ENCODE measurements around the gene FOSL1. TPM values are rescaled to one million over a fixed set of nuclear protein-coding genes. Genes with fewer than 3 reads are reported as not detected.

Gene FOSL1
- total and polyA plus RNA-seq, 2 donors (not counting 1 experiment from before 2014, with no cell fraction given) = 3.5 to 8.8 TPM

DNA sequence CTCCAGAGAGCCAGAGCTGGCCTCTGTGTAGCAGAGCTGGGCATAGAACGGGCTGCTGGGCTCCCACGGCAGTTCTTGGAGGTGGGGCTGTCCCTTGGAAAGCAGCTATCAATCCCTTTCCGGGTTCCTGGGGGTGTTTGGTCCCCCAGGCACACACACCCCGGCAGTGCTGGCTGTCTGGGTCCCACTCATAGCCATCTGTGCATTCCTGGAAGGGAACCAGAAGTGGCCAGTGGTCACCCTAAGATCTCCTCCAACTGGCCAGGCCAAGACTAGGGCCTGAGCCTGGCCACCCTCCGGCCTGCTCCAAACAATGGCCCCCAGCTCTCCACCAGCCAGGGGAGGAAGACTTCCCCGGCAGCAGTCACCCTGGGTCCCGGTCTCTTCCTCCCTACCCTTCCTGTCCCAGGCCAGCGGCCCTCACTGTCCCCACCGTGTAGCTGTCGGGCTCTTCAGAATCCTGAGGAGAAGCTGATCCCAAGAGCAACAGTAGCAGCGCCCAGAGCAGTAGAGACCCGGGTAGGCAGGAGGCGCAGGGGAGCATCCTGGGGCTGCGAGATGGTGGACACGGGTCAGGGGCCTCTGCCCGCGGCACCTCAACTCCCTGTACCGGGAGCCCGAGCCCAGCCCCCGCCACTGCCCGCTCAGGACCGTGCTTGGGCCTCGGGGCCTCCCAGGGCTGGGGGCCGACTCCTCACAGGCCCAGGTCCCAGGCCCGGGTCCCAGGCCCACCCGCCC, 28.2 kb downstream of the FOSL1 start:
- peaks cover 23% of the 10 kb centered on the region for H3K4me1 ChIP-seq (ENCODE audit: control insufficient read depth, extremely low read depth, insufficient read depth, low read length)
- H3K27me3 ChIP-seq (ENCODE audit: control insufficient read depth, insufficient read depth, low read length) = no peaks in the 10 kb centered on the region
- H3K36me3 ChIP-seq (ENCODE audit: control insufficient read depth, insufficient read depth, low read length) = peaks cover 23% of the 10 kb centered on the region
- peak overlapping the region; percentile 82 for H3K9ac ChIP-seq (ENCODE audit: insufficient read depth, low read length)
- peaks cover 30% of the 10 kb centered on the region for H3K79me2 ChIP-seq (ENCODE audit: control insufficient read depth, insufficient read depth, low read length)
- no peak for TF ChIP-seq EZH2 (IDR thresholded peaks at IDR 0.05; ENCODE audit: low read length, missing control alignments)
- TF ChIP-seq, protein P1, sequence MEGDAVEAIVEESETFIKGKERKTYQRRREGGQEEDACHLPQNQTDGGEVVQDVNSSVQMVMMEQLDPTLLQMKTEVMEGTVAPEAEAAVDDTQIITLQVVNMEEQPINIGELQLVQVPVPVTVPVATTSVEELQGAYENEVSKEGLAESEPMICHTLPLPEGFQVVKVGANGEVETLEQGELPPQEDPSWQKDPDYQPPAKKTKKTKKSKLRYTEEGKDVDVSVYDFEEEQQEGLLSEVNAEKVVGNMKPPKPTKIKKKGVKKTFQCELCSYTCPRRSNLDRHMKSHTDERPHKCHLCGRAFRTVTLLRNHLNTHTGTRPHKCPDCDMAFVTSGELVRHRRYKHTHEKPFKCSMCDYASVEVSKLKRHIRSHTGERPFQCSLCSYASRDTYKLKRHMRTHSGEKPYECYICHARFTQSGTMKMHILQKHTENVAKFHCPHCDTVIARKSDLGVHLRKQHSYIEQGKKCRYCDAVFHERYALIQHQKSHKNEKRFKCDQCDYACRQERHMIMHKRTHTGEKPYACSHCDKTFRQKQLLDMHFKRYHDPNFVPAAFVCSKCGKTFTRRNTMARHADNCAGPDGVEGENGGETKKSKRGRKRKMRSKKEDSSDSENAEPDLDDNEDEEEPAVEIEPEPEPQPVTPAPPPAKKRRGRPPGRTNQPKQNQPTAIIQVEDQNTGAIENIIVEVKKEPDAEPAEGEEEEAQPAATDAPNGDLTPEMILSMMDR (conservative IDR thresholded peaks at IDR 0.05 in 1 of 2, IDR thresholded peaks at IDR 0.05 in 1 of 2; ENCODE audit: low read depth in 1 of 2, low read length in 2 of 2) = peak; percentile 21 to 22
- peak; percentile 21 to 41 for DNase-seq (ENCODE audit: low read depth in 2 of 2)
- no peaks in the 10 kb centered on the region for H3K9me3 ChIP-seq (ENCODE audit: control insufficient read depth, insufficient read depth, low read depth, low read length)
- peak overlapping the region; percentile 88 for H3K27ac ChIP-seq (ENCODE audit: insufficient read depth, low read length)
- peak overlapping the region; percentile 96 for H3K4me2 ChIP-seq (ENCODE audit: extremely low read depth, insufficient read depth, low read length)
- H2AFZ ChIP-seq (ENCODE audit: low read length) = no peak overlapping the region
- H4K20me1 ChIP-seq (ENCODE audit: control insufficient read depth, extremely low read depth, insufficient read depth, low read length) = no peaks in the 10 kb centered on the region
- H3K4me3 ChIP-seq (replicated peaks in 1 of 4; ENCODE audit: control extremely low read depth in 1 of 4, insufficient read depth in 1 of 4, low read depth in 3 of 4, low read length in 4 of 4) = peak overlapping the region; percentile 64 to 81 (median 76)

DNA sequence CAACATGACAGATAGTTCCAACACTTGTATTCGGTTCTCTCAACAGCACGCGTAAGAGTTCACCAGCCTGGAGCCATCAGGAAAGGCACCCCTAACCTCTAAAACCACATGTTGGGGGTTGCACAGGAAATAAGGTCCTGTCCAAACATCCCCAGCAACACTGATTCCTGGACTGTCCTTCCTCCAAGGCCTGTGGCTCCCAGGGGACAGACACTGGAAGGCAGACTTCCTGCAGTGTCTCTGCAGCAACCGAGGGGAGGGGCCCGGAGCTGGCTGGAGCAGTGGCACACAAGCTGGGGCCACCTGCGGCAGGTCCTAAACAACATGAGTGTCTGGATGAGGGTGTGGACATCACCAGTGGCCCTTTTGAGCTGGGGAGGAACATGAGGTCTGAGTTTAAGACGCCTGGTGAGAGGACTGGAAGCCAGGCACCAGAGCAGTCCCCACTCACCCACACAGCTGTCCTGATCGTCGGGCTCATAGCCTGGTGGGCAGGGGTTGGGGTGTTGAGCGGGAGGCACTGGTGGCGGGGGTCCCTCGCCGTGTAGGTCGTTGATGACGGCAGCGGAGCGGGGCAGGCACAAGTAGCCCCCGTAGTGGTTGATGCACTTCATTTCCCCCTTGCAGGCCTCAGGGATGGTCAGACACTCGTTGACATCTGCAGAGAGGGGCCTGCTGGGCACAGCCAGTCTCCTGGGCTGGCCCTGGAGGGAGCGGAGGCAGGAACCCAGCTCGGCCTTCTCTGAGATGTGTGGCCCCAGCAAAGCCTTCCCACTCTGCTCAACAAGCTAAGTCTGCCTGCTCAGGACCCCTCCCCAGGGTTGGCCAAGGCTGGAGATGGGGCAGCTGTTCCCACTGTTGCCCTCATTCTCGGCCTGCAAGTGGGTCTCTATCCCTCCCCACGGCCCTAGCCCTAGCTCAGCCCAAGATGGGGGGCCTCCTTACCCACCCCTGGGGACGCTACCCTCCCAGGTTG, 29.2 kb downstream of the FOSL1 start:
- Histone ChIP-seq H3K9me3 (ENCODE audit: control insufficient read depth, insufficient read depth, low read depth, low read length) (no peaks in the 10 kb centered on the region), H2AFZ (ENCODE audit: low read length) (no peak overlapping the region), H4K20me1 (ENCODE audit: control insufficient read depth, extremely low read depth, insufficient read depth, low read length) (no peaks in the 10 kb centered on the region), H3K27me3 (ENCODE audit: control insufficient read depth, insufficient read depth, low read length) (no peaks in the 10 kb centered on the region), H3K27ac (ENCODE audit: insufficient read depth, low read length) (peak overlapping the region; percentile 88), H3K4me1 (ENCODE audit: control insufficient read depth, extremely low read depth, insufficient read depth, low read length) (peaks cover 23% of the 10 kb centered on the region), H3K79me2 (ENCODE audit: control insufficient read depth, insufficient read depth, low read length) (peaks cover 30% of the 10 kb centered on the region), H3K4me3 (replicated peaks in 1 of 4; ENCODE audit: control extremely low read depth in 1 of 4, insufficient read depth in 1 of 4, low read depth in 3 of 4, low read length in 4 of 4) (peak overlapping the region; percentile 64 to 81 (median 76)), H3K36me3 (ENCODE audit: control insufficient read depth, insufficient read depth, low read length) (peaks cover 29% of the 10 kb centered on the region), H3K9ac (ENCODE audit: insufficient read depth, low read length) (peak overlapping the region; percentile 82), H3K4me2 (ENCODE audit: extremely low read depth, insufficient read depth, low read length) (peak overlapping the region; percentile 96)
- DNase-seq (ENCODE audit: low read depth in 2 of 2) = no peak
- TF ChIP-seq EZH2 (IDR thresholded peaks at IDR 0.05; ENCODE audit: low read length, missing control alignments) = no peak
- TF ChIP-seq, protein P1 (conservative IDR thresholded peaks at IDR 0.05 in 1 of 2, IDR thresholded peaks at IDR 0.05 in 1 of 2; ENCODE audit: low read depth in 1 of 2, low read length in 2 of 2) = no peak

DNA sequence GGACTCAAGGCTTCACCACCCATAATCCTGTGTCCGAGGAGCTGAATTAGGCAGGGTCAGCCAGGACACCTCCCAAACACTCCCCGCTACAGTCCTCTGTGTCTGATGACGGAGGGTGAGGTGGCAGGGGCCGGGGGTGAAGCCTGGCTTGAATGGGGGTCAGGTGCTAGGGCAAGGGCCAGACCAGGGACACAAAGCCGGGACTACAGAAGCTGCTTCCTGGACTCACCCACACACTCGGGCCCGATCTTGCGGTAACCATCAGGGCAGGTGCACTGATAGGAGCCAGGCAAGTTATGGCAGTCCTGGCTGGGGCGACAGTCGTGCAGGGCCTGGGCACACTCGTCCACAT, 29.9 kb downstream of the FOSL1 start:
- H2AFZ ChIP-seq (ENCODE audit: low read length) = no peak overlapping the region
- no peak overlapping the region for H3K4me3 ChIP-seq (replicated peaks in 1 of 4; ENCODE audit: control extremely low read depth in 1 of 4, insufficient read depth in 1 of 4, low read depth in 3 of 4, low read length in 4 of 4)
- no peak overlapping the region for H3K27ac ChIP-seq (ENCODE audit: insufficient read depth, low read length)
- H4K20me1 ChIP-seq (ENCODE audit: control insufficient read depth, extremely low read depth, insufficient read depth, low read length) = no peaks in the 10 kb centered on the region
- no peak overlapping the region for H3K4me2 ChIP-seq (ENCODE audit: extremely low read depth, insufficient read depth, low read length)
- H3K36me3 ChIP-seq (ENCODE audit: control insufficient read depth, insufficient read depth, low read length) = peaks cover 32% of the 10 kb centered on the region
- TF ChIP-seq EZH2 (IDR thresholded peaks at IDR 0.05; ENCODE audit: low read length, missing control alignments) = no peak
- TF ChIP-seq, protein P1 (conservative IDR thresholded peaks at IDR 0.05 in 1 of 2, IDR thresholded peaks at IDR 0.05 in 1 of 2; ENCODE audit: low read depth in 1 of 2, low read length in 2 of 2) = no peak
- DNase-seq (ENCODE audit: low read depth in 2 of 2) = no peak
- H3K9me3 ChIP-seq (ENCODE audit: control insufficient read depth, insufficient read depth, low read depth, low read length) = no peaks in the 10 kb centered on the region
- H3K9ac ChIP-seq (ENCODE audit: insufficient read depth, low read length) = no peak overlapping the region
- peaks cover 23% of the 10 kb centered on the region for H3K4me1 ChIP-seq (ENCODE audit: control insufficient read depth, extremely low read depth, insufficient read depth, low read length)
- peaks cover 30% of the 10 kb centered on the region for H3K79me2 ChIP-seq (ENCODE audit: control insufficient read depth, insufficient read depth, low read length)
- no peaks in the 10 kb centered on the region for H3K27me3 ChIP-seq (ENCODE audit: control insufficient read depth, insufficient read depth, low read length)
